ENCODE data around the gene SMAD6. TPM values are rescaled to one million over a fixed set of nuclear protein-coding genes. Genes with fewer than 3 reads are reported as not detected.
A peak's percentile ranks its signal among the peaks of the same experiment; 100 is the strongest.

The SMAD6 gene
- total and polyA plus RNA-seq, 9 of the 15 experiments (the other 6 are each of a cell fraction or from before 2014, with no cell fraction given): 0.10 to 15.5 (median 3.7) TPM

DNA sequence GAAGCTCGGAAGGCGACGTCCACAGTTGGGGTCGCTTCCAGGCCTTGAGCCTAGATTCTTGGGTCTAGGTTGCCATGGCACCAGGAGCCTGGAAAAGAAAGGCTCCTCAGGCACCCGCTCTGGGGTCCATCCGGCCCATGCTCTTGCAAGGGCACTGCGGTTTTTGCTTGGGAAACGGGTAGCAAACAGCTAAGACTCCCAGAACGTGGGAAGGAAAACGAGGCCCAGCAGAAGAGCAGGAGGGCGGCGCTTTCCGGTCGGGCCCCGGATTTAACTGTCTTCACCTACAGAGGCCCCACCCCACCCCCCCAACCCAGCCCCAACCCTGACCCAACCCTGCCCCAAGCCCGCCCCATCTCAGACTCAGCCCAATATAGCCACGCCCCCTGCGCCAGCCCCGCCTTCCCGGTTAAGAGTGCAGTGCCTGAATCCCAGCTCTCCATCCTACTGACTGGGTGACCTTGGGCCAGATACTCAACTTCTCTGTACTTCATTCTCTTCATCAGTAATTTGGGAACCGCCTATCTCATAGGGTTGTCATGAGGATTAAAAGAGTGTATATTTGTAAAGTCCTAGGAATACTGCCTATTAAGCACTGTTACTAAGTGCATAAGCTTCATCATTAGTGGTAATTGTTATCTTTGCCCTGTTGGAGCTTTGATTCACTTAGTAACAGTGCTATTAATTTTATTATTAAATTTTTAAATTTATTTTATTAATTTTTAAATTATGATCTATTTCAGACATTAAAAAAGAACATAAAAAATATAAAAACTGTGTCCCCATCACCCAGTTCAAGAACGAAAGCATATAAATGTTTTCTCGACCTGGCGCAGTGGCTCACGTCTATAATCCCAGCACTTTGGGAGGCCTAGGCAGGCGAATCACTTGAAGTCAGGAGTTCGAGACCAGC, 28.4 kb upstream of the SMAD6 start (continued):
- TF ChIP-seq, protein P1, sequence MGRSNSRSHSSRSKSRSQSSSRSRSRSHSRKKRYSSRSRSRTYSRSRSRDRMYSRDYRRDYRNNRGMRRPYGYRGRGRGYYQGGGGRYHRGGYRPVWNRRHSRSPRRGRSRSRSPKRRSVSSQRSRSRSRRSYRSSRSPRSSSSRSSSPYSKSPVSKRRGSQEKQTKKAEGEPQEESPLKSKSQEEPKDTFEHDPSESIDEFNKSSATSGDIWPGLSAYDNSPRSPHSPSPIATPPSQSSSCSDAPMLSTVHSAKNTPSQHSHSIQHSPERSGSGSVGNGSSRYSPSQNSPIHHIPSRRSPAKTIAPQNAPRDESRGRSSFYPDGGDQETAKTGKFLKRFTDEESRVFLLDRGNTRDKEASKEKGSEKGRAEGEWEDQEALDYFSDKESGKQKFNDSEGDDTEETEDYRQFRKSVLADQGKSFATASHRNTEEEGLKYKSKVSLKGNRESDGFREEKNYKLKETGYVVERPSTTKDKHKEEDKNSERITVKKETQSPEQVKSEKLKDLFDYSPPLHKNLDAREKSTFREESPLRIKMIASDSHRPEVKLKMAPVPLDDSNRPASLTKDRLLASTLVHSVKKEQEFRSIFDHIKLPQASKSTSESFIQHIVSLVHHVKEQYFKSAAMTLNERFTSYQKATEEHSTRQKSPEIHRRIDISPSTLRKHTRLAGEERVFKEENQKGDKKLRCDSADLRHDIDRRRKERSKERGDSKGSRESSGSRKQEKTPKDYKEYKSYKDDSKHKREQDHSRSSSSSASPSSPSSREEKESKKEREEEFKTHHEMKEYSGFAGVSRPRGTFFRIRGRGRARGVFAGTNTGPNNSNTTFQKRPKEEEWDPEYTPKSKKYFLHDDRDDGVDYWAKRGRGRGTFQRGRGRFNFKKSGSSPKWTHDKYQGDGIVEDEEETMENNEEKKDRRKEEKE (IDR thresholded peaks at IDR 0.05; ENCODE audit: borderline replicate concordance in 1 of 2, control insufficient read depth in 1 of 2, low read depth in 2 of 2, low read length in 1 of 2): no peak
- TF ChIP-seq ZFP36 (IDR thresholded peaks at IDR 0.05; ENCODE audit: low read depth, low read length, partially characterized antibody) (peak; percentile 11), ZNF77 (CRISPR knock-in tag; IDR thresholded peaks at IDR 0.05) (no peak), RFX7 (CRISPR knock-in tag; IDR thresholded peaks at IDR 0.05) (no peak), CHD4 (IDR thresholded peaks at IDR 0.05; ENCODE audit: insufficient read depth, insufficient replicate concordance, low read depth, low read length, poor library complexity, severe bottlenecking) (no peak), ZZZ3 (IDR thresholded peaks at IDR 0.05) (no peak), SMARCB1 (IDR thresholded peaks at IDR 0.05; ENCODE audit: insufficient read length, low read depth) (no peak), SMAD4 (CRISPR knock-in tag; conservative IDR thresholded peaks at IDR 0.05) (peak; percentile 51), HNRNPH1 (optimal IDR thresholded peaks at IDR 0.05; ENCODE audit: low read depth, low read length) (no peak), ZNF408 (CRISPR knock-in tag; IDR thresholded peaks at IDR 0.05; ENCODE audit: low read depth) (no peak), DDX20 (tag; IDR thresholded peaks at IDR 0.05; ENCODE audit: low read depth) (no peak), GATAD2B (IDR thresholded peaks at IDR 0.05; ENCODE audit: borderline replicate concordance) (no peak), XRCC4 (IDR thresholded peaks at IDR 0.05; ENCODE audit: extremely low read depth, insufficient read depth, insufficient read length) (no peak), DMBX1 (CRISPR knock-in tag; IDR thresholded peaks at IDR 0.05; ENCODE audit: borderline replicate concordance) (0 out of 2 replicates have a peak, but pooled peaks have one; percentile 44), PCBP2 (IDR thresholded peaks at IDR 0.05; ENCODE audit: low read depth, low read length, poor library complexity, severe bottlenecking) (no peak), FOSL1 (tag; conservative IDR thresholded peaks at IDR 0.05) (no peak), SMAD2 (IDR thresholded peaks at IDR 0.05; ENCODE audit: low read depth, low read length) (no peak)
- TF ChIP-seq, protein P2, sequence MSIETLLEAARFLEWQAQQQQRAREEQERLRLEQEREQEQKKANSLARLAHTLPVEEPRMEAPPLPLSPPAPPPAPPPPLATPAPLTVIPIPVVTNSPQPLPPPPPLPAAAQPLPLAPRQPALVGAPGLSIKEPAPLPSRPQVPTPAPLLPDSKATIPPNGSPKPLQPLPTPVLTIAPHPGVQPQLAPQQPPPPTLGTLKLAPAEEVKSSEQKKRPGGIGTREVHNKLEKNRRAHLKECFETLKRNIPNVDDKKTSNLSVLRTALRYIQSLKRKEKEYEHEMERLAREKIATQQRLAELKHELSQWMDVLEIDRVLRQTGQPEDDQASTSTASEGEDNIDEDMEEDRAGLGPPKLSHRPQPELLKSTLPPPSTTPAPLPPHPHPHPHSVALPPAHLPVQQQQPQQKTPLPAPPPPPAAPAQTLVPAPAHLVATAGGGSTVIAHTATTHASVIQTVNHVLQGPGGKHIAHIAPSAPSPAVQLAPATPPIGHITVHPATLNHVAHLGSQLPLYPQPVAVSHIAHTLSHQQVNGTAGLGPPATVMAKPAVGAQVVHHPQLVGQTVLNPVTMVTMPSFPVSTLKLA (conservative IDR thresholded peaks at IDR 0.05): no peak

Measured in K562 (cell line).